Stimulated activated CD4-positive, alpha-beta T cell treated with anti-CD3 and anti-CD28 coated beads, Interleukin-15, amount 100 ng/mL, for 24 hours (primary cell): ENCODE measurements around the gene SCGB1D4.
A peak's percentile ranks its signal among the peaks of the same experiment; 100 is the strongest.
"Not testable (repeated sequence)": the region's sequence is repeated elsewhere in the genome, so short reads cannot be mapped to it uniquely, and the experiment has no call there.

ENCODE experiments used
- DNase-seq: peaks from one replicate; pipeline ENCODE4 v3.0.0-alpha.2; 2020

SCGB1D4 gene, protein sequence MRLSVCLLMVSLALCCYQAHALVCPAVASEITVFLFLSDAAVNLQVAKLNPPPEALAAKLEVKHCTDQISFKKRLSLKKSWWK

GRCh38 chr11:62298975-62299374, at the start of gene SCGB1D4:
Gene SCGB1D4 (minus strand): TSS chr11:62299075. CDS start chr11:62299010, 65 bp downstream.
- DNase-seq = no peak

- no peak for DNase-seq
Observed at GRCh38 chr11:62345861-62346260, 47.0 kb upstream of the SCGB1D4 start.

DNA sequence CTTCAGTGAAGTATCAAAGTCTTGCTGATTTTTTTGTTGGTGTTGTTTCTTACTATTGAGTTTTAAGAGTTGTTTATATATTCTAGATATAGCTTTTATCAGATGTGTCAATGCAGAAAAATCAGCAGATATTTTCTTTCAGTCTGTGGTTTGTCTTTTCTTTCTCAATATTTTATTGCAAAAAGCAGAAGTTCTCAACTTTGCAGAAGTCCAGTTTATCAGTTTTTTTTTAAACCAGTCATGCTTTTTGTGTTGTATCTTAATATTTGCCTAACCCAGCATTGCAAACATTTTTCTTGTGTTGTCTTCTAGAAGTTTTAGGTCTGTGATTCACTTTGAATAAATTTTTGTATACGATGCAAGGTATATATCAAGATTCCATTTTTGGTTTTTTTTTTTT, 45.3 kb upstream of the SCGB1D4 start:
- no peak for DNase-seq

- not testable (repeated sequence) for DNase-seq
Observed at GRCh38 chr11:62343646-62344190, 44.8 kb upstream of the SCGB1D4 start.

GRCh38 chr11:62341588-62341987, 42.7 kb upstream of the SCGB1D4 start:
- no peak for DNase-seq

DNA sequence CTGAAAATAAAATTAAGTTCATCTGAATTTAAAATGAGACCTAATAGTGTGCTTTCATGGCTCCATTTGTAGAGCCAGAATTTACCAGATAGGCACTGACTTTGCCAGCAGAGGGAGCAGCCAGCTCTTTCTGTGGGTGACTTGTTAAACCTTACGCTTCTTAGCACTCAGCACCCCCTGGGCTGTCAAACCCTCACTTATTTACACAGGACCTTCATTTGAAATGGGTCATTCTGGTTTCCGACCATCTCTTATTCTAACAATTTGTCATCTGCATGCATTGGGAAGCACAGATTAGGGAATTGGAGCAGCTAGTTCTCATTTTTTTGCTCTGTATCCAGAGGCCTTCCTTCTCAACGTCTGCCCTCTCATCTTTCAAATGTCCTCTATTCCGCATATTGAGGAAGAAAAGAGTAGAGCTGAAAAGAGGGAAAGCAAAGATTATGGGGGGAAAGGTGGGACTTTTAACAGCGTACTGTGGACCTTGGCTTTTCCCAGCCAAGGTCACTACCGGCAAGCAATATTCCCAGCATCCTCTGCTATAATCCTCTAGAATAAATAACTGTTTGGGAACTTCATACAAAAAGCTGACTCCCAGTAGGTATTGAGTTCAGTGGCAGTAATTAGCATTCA, 41.5 kb upstream of the SCGB1D4 start:
- DNase-seq = peak; percentile 66

DNA sequence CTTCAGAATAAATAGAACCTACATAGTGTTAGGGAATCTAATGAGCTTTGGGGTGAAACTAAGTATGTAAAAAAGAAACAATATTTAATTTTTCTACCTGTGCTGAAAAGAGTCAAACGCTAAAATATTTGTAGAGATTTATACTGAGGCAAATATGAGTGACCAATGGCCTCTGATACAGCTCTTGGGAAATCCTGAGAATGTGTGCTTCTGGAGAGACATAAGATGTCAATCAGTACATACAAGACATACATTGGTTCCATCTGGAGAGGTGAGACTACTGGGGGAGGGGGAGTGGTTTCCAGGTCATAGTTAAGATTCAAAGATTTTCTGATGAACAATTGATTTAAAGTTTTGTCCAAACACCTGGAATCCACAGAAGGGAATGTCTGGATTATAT, 39.3 kb upstream of the SCGB1D4 start:
- no peak for DNase-seq

GRCh38 chr11:62337303-62338181, 38.7 kb upstream of the SCGB1D4 start, which contains the start of gene ASRGL1:
Gene ASRGL1 (plus strand): TSS chr11:62337448. CDS start chr11:62337978, 530 bp downstream.
- DNase-seq = peak; percentile 87

GRCh38 chr11:62336949-62337302, 38.1 kb upstream of the SCGB1D4 start:
- not testable (repeated sequence) for DNase-seq

DNA sequence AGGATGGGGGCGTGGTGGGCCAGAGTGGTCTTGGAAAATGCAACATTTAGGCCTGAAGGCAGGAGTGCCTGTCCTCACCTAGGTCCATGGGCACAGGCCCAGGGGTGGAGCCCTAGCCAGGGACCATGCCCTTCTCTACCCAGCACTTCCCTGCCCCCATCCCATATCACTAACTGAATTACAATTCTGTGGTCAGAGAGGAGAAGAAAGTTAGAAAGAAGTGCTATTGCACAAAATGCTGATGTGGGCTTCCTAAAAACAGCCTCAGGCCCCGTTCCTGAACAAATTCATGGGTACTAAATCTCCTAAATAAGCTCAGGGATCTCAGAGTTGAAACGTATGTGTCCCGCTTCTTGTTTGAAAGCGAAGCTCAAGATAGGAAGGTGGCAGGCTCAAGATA, 34.9 kb upstream of the SCGB1D4 start:
- no peak for DNase-seq

GRCh38 chr11:62331264-62331663, 32.4 kb upstream of the SCGB1D4 start:
- not testable (repeated sequence) for DNase-seq

- DNase-seq = not testable (repeated sequence)
Observed at GRCh38 chr11:62327541-62327940, 28.7 kb upstream of the SCGB1D4 start.

GRCh38 chr11:62326719-62327118, 27.8 kb upstream of the SCGB1D4 start:
- not testable (repeated sequence) for DNase-seq

DNA sequence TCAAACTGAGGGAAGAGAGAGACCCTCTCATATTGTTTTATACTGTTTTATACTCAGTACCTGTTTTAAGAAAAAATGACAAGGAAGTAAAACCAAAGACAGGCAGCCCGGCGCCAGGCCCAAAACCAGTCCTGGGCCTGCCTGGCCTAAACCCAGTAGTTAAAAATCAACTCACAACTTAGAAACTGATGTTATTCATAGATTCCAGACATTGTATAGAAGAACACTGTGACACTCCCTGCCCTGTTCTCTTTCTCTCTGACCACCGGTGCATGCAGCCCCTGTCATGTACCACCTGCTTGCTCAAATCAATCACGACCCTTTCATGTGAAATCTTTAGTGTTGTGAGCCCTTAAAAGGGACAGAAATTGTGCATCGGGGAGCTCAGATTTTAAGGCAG, 26.9 kb upstream of the SCGB1D4 start:
- not testable (repeated sequence) for DNase-seq

- DNase-seq = peak; percentile 81
Observed at GRCh38 chr11:62324731-62325556, 26.1 kb upstream of the SCGB1D4 start.

- DNase-seq = no peak
Observed at GRCh38 chr11:62322524-62322923, 23.6 kb upstream of the SCGB1D4 start.

DNA sequence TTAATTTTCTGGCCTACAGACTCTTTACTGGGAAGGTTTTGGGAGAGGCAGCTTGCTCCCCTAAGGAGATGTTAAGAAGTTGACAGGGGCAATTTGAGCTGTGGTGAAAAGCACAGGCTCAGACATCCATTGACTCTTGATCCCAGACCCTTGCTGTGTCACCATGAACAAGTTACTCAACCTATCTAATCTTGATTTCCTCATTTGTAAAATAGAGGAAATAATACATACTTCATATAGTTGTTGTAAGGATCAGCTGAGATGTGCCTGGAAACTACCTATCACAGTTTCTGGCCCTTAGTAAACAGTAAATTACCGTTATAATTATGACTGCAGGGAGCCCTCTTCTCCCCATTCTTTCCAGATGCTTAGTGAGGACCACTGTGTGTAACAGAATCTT, 16.6 kb upstream of the SCGB1D4 start:
- no peak for DNase-seq

GRCh38 chr11:62309991-62310390, 11.1 kb upstream of the SCGB1D4 start:
- DNase-seq = no peak

- no peak for DNase-seq
Observed at GRCh38 chr11:62307950-62308349, 9.1 kb upstream of the SCGB1D4 start.

GRCh38 chr11:62306227-62306626, 7.4 kb upstream of the SCGB1D4 start:
- no peak for DNase-seq

GRCh38 chr11:62295504-62295903, 3.4 kb downstream of the SCGB1D4 start:
- DNase-seq = no peak

DNA sequence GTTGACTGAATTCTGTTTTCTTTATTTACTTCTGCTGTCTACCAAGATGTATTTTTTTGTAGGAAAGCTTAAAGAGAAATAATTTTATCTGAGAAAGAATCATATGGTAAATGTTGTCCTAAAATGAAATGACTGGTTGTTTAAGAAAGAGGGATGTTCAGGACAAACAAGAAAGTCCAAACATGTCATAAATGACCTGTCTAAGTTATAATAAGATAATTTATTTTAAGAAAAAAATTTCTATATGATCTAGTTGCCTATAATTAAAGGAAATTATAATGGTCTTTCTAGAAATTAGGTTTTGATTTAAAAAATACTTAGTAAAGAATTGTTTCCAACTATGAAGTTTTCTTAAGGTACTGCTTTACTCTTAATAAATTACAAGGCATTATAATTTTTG, 18.4 kb downstream of the SCGB1D4 start:
- no peak for DNase-seq

DNA sequence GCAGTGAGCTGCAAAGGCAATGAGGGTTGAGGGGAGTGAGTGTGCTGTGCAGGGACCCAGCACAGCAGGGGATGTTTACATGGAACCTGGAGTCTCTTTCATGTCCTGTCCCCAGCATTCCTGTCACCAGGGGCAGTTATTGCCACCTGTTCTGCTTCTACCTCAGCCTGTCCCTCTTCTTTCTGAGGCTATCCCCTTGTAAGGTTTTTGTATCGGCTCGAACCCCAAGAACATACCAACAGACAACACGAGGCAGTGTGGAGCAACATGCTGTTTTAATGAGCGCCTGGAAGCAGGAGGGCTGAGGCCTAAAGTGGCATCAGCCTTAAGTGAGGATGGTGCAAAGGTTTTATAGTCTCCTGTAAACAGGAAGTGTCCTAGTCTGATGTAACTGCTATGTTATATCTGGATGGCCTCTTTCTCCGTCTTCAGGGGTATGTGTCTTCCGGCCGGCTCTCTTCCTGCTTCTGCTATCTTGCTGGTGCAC, 25.0 kb downstream of the SCGB1D4 start:
- DNase-seq = no peak
